ENCODE measurements around the gene TBC1D23. TPM values are rescaled to one million over a fixed set of nuclear protein-coding genes. Genes with fewer than 3 reads are reported as not detected.

Gene TBC1D23
- total and polyA plus RNA-seq, 9 donors = 20.1 to 52.7 (median 36.9) TPM

- no peaks in the 10 kb centered on the region for H3K27me3 ChIP-seq
- no peaks in the 10 kb centered on the region for H3K9me3 ChIP-seq
- intact Hi-C loops (cut with DNase I) = no loop called here
- H3K4me3 ChIP-seq = no peak overlapping the region
- no peak overlapping the region for H3K27ac ChIP-seq
- WGBS, 3 donors = 83 to 90% (median 87%) methylated on average over 2 of the region's 2 CpGs
- no peak for TF ChIP-seq POLR2A (IDR thresholded peaks at IDR 0.05)
- no peak for TF ChIP-seq EP300 (IDR thresholded peaks at IDR 0.05)
- no peak for TF ChIP-seq CTCF (IDR thresholded peaks at IDR 0.05)
- DNase-seq = no peak
- H3K36me3 ChIP-seq = no peaks in the 10 kb centered on the region
- H3K4me1 ChIP-seq (ENCODE audit: insufficient read depth) = peaks cover 7% of the 10 kb centered on the region
Observed at GRCh38 chr3:100263583-100263982, 2.8 kb downstream of the TBC1D23 start.

- peaks cover 7% of the 10 kb centered on the region for H3K4me1 ChIP-seq (ENCODE audit: insufficient read depth)
- intact Hi-C loops (cut with DNase I) = no loop called here
- H3K27me3 ChIP-seq = no peaks in the 10 kb centered on the region
- TF ChIP-seq CTCF (IDR thresholded peaks at IDR 0.05) (no peak), POLR2A (IDR thresholded peaks at IDR 0.05) (no peak), EP300 (IDR thresholded peaks at IDR 0.05) (no peak)
- H3K27ac ChIP-seq = no peak overlapping the region
- DNase-seq = no peak
- 41 to 55% (median 46%) methylated on average over 2 of the region's 2 CpGs for WGBS, 3 donors
- no peak overlapping the region for H3K4me3 ChIP-seq
- no peaks in the 10 kb centered on the region for H3K36me3 ChIP-seq
- H3K9me3 ChIP-seq = no peaks in the 10 kb centered on the region
Observed at GRCh38 chr3:100264242-100264641, 3.5 kb downstream of the TBC1D23 start.

- H3K27ac ChIP-seq = no peak overlapping the region
- H3K9me3 ChIP-seq = no peaks in the 10 kb centered on the region
- 77 to 86% (median 81%) methylated on average over 1 of the region's 1 CpG for WGBS, 3 donors
- no peaks in the 10 kb centered on the region for H3K27me3 ChIP-seq
- no peaks in the 10 kb centered on the region for H3K36me3 ChIP-seq
- intact Hi-C loops (cut with DNase I) = no loop called here
- no peak for DNase-seq
- H3K4me3 ChIP-seq = no peak overlapping the region
- TF ChIP-seq EP300 (IDR thresholded peaks at IDR 0.05) (no peak), POLR2A (IDR thresholded peaks at IDR 0.05) (no peak), CTCF (IDR thresholded peaks at IDR 0.05) (no peak)
- peaks cover 8% of the 10 kb centered on the region for H3K4me1 ChIP-seq (ENCODE audit: insufficient read depth)
Observed at GRCh38 chr3:100265016-100265415, 4.2 kb downstream of the TBC1D23 start.

- H3K36me3 ChIP-seq = no peaks in the 10 kb centered on the region
- no peaks in the 10 kb centered on the region for H3K9me3 ChIP-seq
- DNase-seq = no peak
- no peaks in the 10 kb centered on the region for H3K27me3 ChIP-seq
- no peak overlapping the region for H3K4me3 ChIP-seq
- no peak overlapping the region for H3K27ac ChIP-seq
- intact Hi-C loops (cut with DNase I) = no loop called here
- 47 to 70% (median 47%) methylated on average over 1 of the region's 1 CpG for WGBS, 3 donors
- peaks cover 7% of the 10 kb centered on the region for H3K4me1 ChIP-seq (ENCODE audit: insufficient read depth)
- TF ChIP-seq POLR2A (IDR thresholded peaks at IDR 0.05) (no peak), CTCF (IDR thresholded peaks at IDR 0.05) (no peak), EP300 (IDR thresholded peaks at IDR 0.05) (no peak)
Observed at GRCh38 chr3:100266531-100266930, 5.7 kb downstream of the TBC1D23 start.

GRCh38 chr3:100268156-100268555 is 7.4 kb downstream of the TBC1D23 start:
- no peak overlapping the region for H3K27ac ChIP-seq
- H3K9me3 ChIP-seq = no peaks in the 10 kb centered on the region
- no peaks in the 10 kb centered on the region for H3K36me3 ChIP-seq
- TF ChIP-seq CTCF (IDR thresholded peaks at IDR 0.05) (no peak), POLR2A (IDR thresholded peaks at IDR 0.05) (no peak), EP300 (IDR thresholded peaks at IDR 0.05) (no peak)
- H3K4me1 ChIP-seq (ENCODE audit: insufficient read depth) = peaks cover 5% of the 10 kb centered on the region
- H3K27me3 ChIP-seq = no peaks in the 10 kb centered on the region
- DNase-seq = no peak
- H3K4me3 ChIP-seq = no peak overlapping the region
- intact Hi-C loops (cut with DNase I) = no loop called here
